Activated CD4-positive, alpha-beta T cell treated with anti-CD3 and anti-CD28 coated beads, Interleukin-2, amount 50 U/mL, for 24 hours (primary cell): ENCODE results near the gene TTC28.

Experiments
- DNase-seq, 2 donors: peaks; one replicate each; pipeline ENCODE4 v3.0.0-alpha.2; 2020; ENCODE audit warnings: low read depth in 1 of 2, low spot score in 1 of 2

Gene TTC28

GRCh38 chr22:28297504-28297903 lies 382.1 kb downstream of the TTC28 start:
- DNase-seq = no peak

GRCh38 chr22:28296452-28296851 lies 383.2 kb downstream of the TTC28 start:
- DNase-seq = no peak

- no peak for DNase-seq
Measured at GRCh38 chr22:28283068-28283654, 396.5 kb downstream of the TTC28 start.

- DNase-seq = no peak
Measured at GRCh38 chr22:28282405-28283067, 397.1 kb downstream of the TTC28 start.

GRCh38 chr22:28279888-28280287 lies 399.8 kb downstream of the TTC28 start:
- no peak for DNase-seq

- no peak for DNase-seq
Measured at GRCh38 chr22:28269277-28269676, 410.4 kb downstream of the TTC28 start.

- DNase-seq = no peak
Measured at GRCh38 chr22:28268850-28269249, 410.8 kb downstream of the TTC28 start.

- no peak for DNase-seq
Measured at GRCh38 chr22:28268171-28268570, 411.5 kb downstream of the TTC28 start.

GRCh38 chr22:28260619-28261018 lies 419.0 kb downstream of the TTC28 start:
- no peak for DNase-seq

GRCh38 chr22:28259774-28260312 lies 419.8 kb downstream of the TTC28 start:
- no peak for DNase-seq

GRCh38 chr22:28254396-28254795 lies 425.2 kb downstream of the TTC28 start:
- no peak for DNase-seq

- DNase-seq = no peak
Measured at GRCh38 chr22:28252539-28252938, 427.1 kb downstream of the TTC28 start.

GRCh38 chr22:28250036-28250695 lies 429.5 kb downstream of the TTC28 start:
- no peak for DNase-seq

- no peak for DNase-seq
Measured at GRCh38 chr22:28249402-28249801, 430.2 kb downstream of the TTC28 start.

- DNase-seq = no peak
Measured at GRCh38 chr22:28247667-28248363, 431.8 kb downstream of the TTC28 start.

- no peak for DNase-seq
Measured at GRCh38 chr22:28247136-28247535, 432.5 kb downstream of the TTC28 start.

- no peak for DNase-seq
Measured at GRCh38 chr22:28246397-28246796, 433.2 kb downstream of the TTC28 start.

- no peak for DNase-seq
Measured at GRCh38 chr22:28245579-28246224, 433.9 kb downstream of the TTC28 start.

GRCh38 chr22:28244757-28245156 lies 434.9 kb downstream of the TTC28 start:
- DNase-seq = no peak

GRCh38 chr22:28243539-28243938 lies 436.1 kb downstream of the TTC28 start:
- DNase-seq = no peak

GRCh38 chr22:28241656-28242290 lies 437.9 kb downstream of the TTC28 start:
- no peak for DNase-seq
